Measurements from ENCODE around the gene SFTA2.
"Not testable (repeated sequence)": the region's sequence is repeated elsewhere in the genome, so short reads cannot be mapped to it uniquely, and the experiment has no call there.

Gene SFTA2

DNA sequence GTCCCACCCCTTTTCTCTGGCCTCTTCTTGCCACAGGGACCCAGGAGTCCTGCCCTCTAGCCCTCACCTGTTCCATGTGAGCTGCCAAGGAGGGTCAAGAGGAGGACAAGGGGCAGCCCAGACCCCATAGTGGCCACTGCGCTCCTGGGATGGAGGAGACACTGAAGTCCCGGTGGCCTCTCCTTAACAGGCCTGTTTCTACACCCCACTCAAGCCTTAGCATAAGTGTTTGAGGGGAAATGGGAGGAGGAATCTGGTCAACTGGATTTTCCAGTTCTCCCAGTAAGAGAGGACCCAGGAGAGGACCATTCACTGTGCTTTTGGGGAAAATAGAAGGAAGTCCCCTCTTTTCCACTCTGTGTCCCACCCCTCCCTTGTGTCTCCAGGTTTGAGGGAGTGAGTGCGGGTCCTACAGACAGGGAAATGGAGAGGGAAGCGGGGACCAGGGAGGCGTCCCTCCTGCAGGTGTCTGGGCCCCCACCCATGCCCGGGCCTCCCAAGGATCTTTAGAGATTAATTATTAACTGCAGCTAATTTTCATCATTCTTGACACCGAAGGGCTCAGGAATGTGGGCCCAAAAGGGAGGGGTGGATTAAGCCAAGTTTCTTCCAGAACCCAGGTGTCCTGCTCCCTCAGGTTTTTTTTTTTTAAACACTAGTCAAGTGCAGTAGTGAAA is at the start of gene SFTA2:
TSS of gene SFTA2 (minus strand) at position 202 of the 677 bp plus-strand sequence. CDS start at position 128, 74 bp downstream.
- no peak for DNase-seq

DNA sequence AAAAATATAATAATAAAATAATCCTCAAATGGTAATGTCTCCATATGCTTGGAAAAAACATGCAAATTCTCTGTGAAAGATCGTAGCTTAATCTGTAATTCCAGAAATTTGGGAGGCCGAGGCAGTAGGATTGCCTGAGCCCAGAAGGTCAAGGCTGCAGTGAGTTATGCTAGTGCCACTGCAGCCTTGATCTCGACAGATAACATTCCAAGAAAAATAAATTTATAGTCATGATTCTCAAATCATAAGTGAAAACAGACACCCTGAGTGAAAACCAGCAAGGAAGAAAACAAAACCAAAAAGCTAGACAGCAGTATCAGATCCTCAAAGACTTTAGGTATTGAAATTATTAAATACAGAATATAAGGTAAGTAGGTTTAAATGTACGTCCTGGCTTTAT is 47.7 kb upstream of the SFTA2 start:
- DNase-seq, result no peak

DNA sequence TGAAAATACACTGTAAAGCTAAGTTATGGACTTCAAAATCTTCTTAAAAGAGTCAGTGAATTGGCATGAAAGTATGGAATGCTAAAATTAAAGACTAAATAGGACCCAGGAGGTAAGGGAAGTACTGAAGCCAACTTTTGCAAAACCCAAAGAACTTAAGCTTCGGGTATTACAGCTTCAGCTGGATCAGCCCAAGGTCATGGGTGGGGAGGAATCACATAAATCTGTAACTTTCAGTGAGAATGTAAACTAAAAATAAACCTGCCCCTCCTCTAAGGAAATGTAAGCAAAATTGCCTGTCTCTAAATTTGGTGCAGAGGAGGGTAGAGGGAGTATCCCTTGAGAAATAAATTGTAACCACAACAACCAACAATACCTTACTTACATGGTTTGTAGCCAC is 47.2 kb upstream of the SFTA2 start:
- no peak for DNase-seq

DNA sequence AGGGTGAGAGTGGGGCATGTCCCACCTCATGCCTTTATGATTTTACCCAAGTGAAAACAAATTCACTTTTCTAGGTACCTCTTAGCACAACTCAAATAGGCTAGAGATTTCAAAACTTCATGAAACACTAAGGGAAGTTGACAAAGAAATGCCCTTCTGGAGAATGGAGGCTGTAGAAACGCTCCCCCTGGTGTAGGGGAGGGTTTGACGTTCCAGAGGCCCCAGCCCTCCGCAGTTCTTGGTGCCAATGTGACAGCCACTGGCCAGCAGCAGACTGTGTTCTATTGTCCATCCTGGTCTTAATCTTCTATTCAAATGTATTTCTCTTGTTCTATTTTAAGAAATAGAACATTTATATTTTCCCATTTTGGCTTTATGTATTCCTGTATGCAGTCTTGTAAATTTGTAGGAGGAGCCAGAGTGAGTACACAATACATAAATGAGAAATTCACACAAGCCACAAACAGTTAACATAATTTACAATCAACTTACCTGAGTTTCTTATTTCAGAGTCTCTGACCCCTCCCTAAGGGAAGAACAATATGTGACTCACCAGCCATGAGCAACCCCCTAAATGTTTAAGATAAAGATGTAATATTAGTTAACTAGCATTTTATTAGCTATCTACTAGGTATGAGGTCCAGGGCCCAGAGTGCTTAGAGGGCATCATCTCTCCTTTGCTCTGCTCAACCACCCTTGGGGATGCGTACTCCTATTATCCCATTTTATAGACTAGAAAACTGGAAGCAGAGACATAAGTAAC is 42.7 kb upstream of the SFTA2 start:
- no peak for DNase-seq

DNA sequence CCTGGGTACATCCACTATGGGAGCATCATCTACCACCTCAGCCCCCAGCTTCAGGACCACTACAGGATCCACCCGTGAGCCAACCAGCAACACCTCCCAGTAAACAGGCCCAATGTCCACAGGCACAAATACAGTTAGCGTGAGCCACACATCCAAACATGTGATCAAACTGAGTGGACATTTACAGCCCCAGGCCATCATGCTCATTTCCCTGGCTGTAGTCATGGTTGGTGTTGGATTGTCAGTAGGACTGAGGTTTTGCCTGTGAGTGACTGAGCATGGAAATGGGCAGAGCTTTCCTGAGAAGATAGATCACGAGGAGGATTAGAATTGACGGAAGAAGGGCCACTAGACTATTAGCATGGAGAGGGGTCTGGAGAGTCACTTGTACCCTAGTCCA is 40.8 kb upstream of the SFTA2 start:
- DNase-seq, result no peak

DNA sequence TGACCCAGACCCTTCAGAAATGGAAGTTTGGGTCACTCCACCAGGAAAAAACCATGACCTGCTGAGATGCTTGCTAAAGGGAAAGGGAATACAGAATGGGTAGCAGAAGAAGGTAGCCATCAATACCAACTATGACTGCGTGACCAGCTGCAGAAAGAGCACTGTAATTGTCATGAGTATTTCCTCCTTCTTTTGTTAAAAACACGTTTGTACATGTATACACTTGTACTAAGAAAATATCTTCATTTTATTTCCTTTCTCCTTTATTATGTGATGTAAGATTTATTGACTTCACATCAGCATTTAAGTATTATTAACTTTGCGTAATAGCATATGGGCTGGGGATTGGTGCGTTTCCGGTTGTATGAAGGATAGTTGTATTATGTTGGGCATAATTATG is 39.0 kb upstream of the SFTA2 start:
- DNase-seq, result no peak

DNA sequence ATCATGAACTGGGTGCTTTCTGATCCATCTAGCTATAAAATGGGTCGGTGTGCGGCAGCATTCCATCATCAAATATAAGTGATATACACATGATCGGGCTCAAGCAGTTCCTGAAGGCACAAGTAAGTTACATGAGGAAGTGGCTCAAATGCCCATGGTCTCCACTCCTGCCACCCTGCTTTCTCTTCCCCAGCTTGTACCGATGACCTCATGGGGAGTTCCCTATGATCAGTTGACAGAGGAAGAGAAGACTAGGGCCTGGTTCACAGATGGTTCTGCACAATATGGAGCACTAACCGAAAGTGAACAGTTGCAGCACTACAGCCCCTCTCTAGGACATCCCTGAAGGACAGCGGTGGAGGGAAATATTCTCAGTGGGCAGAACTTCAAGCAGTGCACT is 37.2 kb upstream of the SFTA2 start:
- DNase-seq, result not testable (repeated sequence)

DNA sequence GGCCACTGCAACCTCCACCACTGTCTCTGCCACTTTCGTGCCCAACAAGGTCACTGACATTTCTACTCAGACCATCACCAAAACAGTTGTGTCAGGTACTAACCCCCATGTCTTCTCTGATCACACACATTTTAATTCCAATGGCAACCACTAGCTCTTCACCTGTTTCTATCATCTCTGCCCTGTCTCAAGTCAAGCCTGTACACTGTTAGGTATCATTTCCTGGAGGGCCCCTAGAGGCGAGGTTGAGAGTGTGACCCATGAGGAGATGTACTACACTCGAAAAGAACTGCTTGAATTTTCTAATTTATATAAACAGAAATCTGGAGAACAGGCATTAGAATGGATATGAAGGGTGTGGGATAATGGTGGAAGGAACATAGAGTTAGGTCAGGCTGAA is 34.2 kb upstream of the SFTA2 start:
- no peak for DNase-seq

DNA sequence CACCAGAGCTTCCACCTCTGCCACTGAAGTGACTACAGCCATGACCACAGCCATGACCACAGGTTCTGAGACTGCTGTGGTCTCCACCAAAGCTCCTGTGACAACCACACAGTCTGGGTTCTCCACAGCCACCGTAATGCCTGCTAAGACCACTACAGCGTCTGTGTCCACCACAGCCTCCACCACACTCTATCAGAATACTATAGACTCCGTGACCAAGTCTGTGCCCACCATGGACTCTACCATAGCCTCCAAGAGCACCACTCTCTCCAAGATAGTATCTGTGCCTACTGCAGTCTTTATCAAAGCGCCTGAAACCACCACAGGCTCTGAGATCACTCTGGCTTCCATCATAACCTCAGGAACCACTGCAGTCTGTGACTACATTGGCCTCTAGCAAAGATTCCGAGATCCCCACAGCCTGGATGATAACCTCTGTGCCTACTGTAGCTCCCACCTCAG is 33.2 kb upstream of the SFTA2 start:
- DNase-seq, result no peak

DNA sequence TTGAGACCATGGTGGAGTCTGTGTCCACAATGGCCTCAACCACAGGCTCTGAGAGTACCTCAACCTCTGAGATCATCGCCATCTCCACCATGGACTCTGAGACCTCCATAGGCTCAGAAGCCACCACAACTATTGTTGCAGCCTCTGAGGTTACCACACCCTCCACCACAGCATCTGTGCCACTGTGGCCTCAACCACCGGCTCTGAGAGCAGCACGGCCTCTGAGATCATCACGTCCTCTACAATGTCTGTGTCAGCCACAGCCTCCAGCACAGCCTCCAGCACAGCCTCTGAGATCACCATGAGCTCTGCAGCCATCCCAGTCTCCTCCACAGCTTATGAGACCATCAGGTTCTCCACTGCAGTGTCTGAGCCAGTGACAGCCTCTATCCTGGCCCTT is 32.1 kb upstream of the SFTA2 start:
- DNase-seq, result no peak

DNA sequence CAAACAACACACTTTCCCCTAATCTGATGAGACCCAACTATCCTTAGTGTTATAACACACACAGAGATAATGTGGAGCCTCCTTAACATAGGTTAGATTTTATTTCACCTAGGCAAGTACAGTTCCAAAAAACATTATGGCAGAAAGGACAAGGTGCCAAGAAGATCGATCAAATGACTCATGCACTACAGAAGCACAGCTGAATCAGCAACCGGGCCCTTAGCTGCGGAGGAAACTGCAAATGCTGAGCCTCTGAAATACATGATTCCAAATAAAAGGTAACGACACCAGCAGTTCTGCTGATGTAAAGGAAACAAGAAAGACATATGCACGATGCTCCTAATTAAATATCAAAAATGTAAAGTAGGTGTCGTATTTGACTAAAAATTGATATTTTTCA is 31.7 kb upstream of the SFTA2 start:
- DNase-seq, result no peak

DNA sequence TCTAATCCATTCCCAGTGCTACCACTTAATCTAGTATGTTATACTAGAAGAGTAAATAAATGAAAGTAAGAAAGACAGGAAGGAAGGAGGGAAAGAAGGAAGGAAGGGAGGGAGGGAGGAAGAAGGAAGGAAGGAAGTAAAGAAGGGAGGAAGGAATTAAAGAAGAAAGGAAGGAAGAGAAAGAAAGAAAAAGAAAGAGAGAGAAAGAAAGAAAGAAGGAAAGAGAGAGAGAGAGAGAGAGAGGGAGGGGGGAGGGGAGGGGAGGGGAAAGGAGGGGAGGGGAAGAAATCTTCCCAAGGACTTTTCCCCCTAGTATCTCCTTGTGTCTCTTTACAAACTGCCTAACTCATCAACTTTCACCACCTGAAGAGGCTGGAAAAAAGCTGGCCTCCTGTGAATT is 30.7 kb upstream of the SFTA2 start:
- DNase-seq, result no peak

DNA sequence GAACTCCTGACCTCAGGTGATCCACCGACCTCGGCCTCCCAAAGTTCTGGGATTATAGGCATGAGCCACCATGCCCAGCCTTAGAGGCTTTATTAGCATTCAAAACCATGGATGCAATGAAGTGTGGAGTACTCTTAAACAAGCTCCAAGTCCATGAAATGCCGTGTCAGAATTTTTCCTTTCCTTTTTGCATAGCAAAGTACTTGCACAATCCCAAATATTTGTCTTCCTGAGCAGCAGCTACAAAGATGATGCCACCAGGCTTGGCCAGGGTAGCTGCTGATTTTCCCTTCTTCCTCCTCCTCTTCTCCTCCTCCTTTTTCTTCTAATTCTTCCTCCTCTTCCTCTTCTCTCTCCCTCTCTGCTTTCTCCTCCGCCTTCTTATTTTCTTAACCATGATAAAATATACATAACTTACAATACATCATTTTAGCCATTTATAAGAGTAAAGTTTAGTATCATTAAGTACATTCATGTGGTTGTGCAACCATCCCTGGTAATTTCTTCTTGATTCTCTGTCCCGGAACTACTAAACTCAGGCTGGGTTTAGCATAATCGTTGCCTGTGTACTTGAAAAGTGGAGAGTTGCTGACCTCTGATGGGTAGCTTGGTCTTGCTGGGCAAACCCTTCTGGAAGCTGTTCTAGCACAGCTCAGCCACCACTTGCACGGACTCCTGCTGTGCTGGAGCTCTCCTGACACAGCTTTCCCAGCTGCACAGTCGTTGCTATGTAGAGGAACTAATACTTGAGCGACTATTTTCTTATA is 29.1 kb upstream of the SFTA2 start:
- no peak for DNase-seq

DNA sequence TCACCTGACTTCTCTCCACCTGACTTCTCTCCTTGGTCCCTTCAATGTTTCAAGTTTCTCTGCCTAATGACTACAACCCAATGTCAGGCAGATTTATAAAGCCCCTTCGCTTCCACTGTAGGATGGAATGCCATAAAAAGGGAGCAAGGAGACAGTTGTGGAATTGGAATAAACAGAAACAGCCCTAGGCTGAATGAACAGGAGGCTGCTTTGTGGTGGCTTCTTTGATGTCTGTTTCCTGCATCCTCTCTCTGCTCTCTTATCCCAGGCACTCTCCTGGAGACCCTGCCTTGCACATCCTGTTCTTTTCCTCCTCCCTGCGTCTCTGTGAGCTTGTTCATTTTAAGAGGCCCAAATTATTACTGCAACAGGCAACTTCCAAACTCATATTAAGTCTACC is 25.7 kb upstream of the SFTA2 start:
- DNase-seq, result no peak

DNA sequence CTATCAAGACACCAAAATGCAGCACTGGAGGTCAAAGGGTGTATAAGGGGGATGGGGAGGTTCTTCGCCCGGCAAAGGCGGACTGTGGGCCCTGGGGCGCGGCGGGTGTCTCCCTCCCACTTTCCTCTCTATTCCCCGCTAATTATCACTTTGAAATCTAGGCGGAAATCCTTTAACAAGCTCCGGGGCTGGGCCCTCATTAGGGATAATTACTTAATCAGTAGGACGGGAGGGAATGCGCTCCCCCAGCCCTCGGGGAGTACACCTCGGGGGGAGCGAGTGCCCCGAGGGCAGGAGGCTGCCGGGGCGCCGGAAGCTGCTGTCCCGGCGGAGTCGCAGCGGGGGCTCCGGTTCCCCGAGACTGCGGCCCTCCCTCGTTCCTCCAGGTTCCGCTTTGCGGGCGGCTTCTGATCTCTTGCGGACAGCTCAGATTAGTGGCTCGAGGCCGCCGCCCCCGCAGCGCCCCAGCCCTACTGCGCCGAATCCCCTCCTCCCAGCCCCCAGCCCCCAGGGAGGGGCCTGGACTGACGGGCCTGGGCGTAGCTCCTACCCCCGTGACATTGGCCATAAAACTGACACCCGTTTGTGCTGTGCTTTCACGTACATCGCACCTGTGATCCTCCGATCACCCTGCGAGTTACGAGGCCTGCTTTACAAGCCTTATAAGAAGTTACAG is 23.5 kb upstream of the SFTA2 start:
- DNase-seq, result no peak

DNA sequence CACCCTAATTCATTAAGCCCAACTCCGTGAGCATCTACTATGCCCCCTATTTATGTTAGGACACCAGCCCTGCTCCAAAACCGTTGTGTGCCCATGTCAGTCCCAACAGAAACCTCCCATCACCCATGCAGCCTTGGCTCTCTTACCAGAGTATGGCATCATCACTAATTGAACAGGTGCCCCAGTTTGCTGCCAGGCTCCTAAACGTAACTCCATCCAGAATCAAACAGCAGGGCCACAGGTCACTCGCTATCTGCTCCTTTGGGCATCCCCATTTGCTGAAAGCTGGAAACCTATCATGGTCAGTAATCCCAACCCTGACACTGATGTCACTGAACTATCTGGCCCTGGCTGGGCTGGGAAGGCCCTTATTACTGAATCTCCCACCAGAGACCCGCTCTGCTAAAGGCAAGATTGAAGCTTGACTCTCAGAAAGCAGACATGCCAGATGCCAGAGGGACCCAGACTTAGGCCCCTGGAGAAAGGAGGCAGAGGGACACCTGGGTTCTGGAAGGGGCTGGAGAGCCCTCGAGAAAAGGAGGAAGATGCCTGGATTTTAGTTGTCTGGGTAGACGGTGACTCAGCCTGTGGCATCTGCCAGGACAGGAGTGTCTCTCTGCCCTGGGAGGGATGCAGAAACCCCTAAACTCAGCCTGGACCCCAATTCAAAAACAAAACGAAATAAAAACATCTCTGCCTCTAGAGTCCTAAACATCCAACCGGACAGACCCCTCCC is 22.8 kb upstream of the SFTA2 start:
- DNase-seq, result no peak

DNA sequence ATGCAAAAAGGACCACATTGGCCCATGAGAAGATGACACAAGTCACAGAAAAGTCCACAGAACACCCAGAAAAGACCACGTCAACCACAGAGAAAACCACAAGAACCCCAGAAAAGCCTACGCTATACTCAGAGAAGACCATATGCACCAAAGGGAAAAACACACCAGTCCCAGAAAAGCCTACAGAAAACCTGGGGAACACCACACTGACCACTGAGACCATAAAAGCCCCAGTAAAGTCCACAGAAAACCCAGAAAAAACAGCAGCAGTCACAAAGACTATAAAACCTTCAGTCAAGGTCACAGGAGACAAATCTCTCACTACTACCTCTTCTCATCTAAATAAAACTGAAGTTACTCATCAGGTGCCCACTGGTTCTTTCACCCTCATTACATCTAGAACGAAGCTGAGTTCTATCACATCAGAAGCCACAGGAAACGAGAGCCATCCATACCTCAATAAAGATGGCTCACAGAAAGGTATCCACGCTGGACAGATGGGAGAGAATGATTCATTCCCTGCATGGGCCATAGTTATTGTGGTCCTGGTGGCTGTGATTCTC is 20.0 kb upstream of the SFTA2 start:
- DNase-seq, result no peak

DNA sequence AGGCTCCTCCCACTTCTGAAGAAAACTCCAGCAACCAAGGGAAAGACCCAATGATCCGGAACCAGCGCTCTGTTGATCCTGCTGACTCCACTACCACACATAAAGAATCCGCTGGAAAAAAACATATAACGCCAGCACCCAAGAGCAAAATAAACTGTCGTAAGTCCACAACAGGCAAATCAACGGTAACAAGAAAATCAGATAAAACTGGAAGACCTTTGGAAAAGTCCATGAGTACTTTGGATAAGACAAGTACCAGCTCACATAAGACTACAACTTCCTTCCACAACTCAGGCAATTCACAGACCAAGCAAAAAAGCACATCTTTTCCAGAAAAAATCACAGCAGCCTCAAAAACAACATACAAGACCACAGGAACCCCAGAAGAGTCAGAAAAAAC is 16.8 kb upstream of the SFTA2 start:
- no peak for DNase-seq

DNA sequence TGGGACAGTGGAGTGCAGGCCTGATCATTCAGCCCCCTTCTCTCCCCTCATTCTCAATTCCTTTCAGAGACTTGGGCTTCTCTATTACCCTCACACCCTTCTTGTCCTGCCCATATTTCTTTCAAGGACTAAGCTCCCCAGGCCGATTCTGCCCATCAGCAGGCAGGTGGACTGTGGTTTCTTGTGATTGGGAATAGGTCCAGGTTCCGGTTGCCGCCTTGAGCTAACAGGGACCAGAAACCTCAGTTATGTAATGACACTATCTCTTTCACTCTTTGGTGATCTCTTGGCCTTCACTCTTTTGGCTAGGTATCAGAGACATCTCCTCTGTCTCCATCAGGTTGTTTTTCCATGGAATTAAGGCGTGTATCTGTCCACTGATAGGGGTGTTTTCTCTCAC is 15.3 kb upstream of the SFTA2 start:
- no peak for DNase-seq

DNA sequence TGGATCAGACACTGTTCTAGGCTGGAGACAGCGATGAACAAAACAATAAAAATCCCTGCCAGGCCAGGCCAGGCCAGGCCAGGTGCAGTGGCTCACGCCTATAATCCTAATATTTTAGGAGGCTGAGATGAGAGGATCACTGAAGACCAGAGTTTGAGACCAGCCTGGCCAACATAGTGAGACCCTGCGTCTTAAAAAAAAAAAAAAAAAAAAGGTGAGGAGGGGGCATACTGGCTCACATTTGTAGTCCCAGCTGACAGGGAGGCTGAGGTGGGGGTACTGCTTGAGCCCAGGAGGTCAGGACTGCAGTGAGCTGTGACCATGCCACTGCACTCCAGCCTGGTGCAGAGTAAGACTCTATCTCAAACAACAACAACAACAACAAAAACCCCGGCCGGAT is 13.3 kb upstream of the SFTA2 start:
- DNase-seq, result no peak

DNA sequence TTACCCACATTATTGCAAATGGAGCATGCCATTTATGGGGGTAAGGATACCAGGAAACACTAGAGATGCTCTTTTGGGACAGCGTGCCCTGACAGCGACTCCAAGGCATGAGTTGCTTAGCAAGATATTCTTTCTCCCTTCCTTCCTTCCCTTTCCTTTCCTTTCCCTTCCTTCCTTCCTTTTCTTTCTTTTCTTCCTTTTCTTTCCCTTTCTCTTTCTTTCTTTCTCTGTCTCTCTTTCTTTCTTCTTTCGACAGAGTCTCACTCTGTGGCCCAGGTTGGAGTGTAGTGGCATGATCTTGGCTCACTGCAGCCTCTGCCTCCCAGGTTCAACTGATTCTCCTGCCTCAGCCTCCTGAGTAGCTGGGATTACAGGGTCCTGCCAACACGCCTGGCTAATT is 12.1 kb upstream of the SFTA2 start:
- no peak for DNase-seq

DNA sequence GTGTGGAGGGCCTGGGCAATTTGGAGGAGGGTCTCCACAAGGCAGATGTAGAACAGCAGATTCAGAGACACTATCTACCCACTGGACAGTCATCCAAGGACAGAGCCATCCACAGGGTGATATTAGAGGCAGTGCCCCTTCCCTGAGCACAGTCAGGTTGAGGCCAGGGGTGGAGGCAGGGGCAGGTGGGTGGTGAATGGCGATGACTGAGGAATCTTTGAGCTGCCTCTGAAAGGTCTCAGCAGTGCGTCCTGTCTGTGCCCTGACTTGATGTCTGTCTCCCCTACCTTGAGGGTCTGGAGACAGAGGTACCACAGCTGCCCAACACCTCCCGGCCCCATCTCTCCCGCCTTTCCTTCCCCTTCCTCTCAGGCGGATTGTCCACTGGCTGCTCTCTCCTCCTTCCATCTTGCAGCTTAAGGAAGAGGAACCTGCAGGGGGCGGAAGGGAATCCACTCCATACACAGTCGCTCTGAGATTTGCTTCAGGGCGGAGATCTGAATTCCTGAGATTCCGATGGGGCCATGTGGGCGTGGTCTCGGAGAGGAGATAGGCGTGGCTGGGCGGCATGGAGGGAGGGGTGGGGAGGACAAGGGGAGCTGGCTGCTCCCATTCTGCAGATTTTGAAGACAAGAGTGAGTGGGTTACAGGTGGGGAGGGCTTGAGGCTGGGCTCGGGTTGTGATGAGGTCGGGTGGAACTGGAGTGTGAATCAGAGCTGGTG is 10.5 kb upstream of the SFTA2 start:
- DNase-seq, result no peak

All from NCI-H2171 (cell line).